ENCODE results near the gene CEP95. TPM values are rescaled to one million over a fixed set of nuclear protein-coding genes. Genes with fewer than 3 reads are reported as not detected.

The CEP95 gene
- total RNA-seq, 1 experiment from 2014 or later: 37.6 TPM

- TF ChIP-seq CTCF (IDR thresholded peaks at IDR 0.05; ENCODE audit: unreplicated experiment): no peak
- Mint-ChIP-seq H3K27ac (ENCODE audit: unreplicated experiment) (no peak overlapping the region), H3K9me3 (ENCODE audit: low read depth, unreplicated experiment) (no peaks in the 10 kb centered on the region), H3K4me3 (ENCODE audit: low read depth, unreplicated experiment) (no peak overlapping the region), H3K4me1 (ENCODE audit: low read depth, unreplicated experiment) (no peaks in the 10 kb centered on the region), H3K36me3 (ENCODE audit: insufficient read depth, unreplicated experiment) (peaks cover 17% of the 10 kb centered on the region), H3K27me3 (ENCODE audit: unreplicated experiment) (no peaks in the 10 kb centered on the region)
- no TSS peak for BruUV-seq (replicated peaks)
- CTCF ChIA-PET: no interaction called here
- intact Hi-C loops (cut with micrococcal nuclease; ENCODE audit: unreplicated experiment): no loop called here
- DNase-seq: no peak
These were observed 39.9 kb downstream of the CEP95 start for GRCh38 chr17:64546716-64547115.

DNA sequence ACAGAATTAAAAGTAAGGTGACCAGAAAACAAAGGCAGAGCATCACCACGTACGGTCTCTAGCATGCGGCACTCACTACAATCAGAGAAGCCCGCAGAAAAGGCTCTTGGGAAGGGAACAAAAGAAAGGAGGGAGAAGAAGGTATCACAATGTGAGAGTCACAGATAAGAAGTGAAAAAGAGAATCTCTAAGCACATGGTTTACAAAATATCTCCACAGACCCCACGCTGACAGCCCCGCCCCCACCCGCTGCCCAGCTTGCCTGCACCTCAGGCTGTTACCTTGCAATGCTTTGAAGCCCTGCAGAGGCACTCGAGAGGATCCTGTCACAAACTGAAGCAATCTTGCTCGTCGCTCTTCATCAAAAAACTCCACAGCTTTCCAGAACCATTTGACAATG, 40.5 kb downstream of the CEP95 start:
- intact Hi-C loops (cut with micrococcal nuclease; ENCODE audit: unreplicated experiment): no loop called here
- CTCF ChIA-PET: no interaction called here
- H3K4me1 Mint-ChIP-seq (ENCODE audit: low read depth, unreplicated experiment): no peaks in the 10 kb centered on the region
- H3K9me3 Mint-ChIP-seq (ENCODE audit: low read depth, unreplicated experiment): no peaks in the 10 kb centered on the region
- DNase-seq: no peak
- no TSS peak for BruUV-seq (replicated peaks)
- peaks cover 13% of the 10 kb centered on the region for H3K36me3 Mint-ChIP-seq (ENCODE audit: insufficient read depth, unreplicated experiment)
- no peak overlapping the region for H3K4me3 Mint-ChIP-seq (ENCODE audit: low read depth, unreplicated experiment)
- H3K27me3 Mint-ChIP-seq (ENCODE audit: unreplicated experiment): no peaks in the 10 kb centered on the region
- TF ChIP-seq CTCF (IDR thresholded peaks at IDR 0.05; ENCODE audit: unreplicated experiment): no peak
- H3K27ac Mint-ChIP-seq (ENCODE audit: unreplicated experiment): no peak overlapping the region

GRCh38 chr17:64551461-64551860, 44.7 kb downstream of the CEP95 start:
- BruUV-seq (replicated peaks): no TSS peak
- Mint-ChIP-seq H3K36me3 (ENCODE audit: insufficient read depth, unreplicated experiment) (peaks cover 14% of the 10 kb centered on the region), H3K9me3 (ENCODE audit: low read depth, unreplicated experiment) (no peaks in the 10 kb centered on the region), H3K27ac (ENCODE audit: unreplicated experiment) (no peak overlapping the region), H3K4me1 (ENCODE audit: low read depth, unreplicated experiment) (no peaks in the 10 kb centered on the region), H3K27me3 (ENCODE audit: unreplicated experiment) (no peaks in the 10 kb centered on the region), H3K4me3 (ENCODE audit: low read depth, unreplicated experiment) (no peak overlapping the region)
- no peak for TF ChIP-seq CTCF (IDR thresholded peaks at IDR 0.05; ENCODE audit: unreplicated experiment)
- CTCF ChIA-PET: no interaction called here
- DNase-seq: no peak
- intact Hi-C loops (cut with micrococcal nuclease; ENCODE audit: unreplicated experiment): no loop called here

DNA sequence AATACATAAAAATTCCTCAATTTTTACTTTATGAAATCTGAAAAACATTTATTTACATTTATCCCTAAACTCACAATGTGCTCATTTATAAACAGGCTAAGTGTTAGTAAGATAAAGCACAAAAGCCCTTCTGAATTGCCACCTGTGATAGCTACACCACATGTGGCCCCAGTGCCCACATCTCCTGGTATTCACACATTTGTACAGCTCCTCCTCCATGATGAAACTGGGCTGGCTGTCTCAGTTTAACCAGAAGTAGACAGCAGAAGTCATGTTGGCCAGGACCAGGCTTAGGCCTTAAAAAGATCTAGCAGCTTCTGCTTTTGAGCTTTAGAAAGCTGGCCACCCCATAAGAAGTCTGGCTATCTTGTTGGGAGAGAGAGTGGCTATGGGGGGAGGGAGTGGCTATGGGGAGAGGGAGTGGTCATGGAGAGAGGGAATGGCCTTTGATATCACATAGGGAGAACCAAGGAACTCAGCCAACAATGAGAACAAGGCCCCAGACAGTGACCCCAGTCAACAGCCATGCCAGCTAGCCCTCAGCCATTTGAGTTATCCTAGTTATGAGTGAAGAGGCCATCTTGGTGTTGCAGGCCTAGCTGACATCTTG, 47.4 kb downstream of the CEP95 start:
- Mint-ChIP-seq H3K27ac (ENCODE audit: unreplicated experiment) (no peak overlapping the region), H3K27me3 (ENCODE audit: unreplicated experiment) (no peaks in the 10 kb centered on the region), H3K36me3 (ENCODE audit: insufficient read depth, unreplicated experiment) (peaks cover 17% of the 10 kb centered on the region), H3K4me3 (ENCODE audit: low read depth, unreplicated experiment) (no peak overlapping the region), H3K4me1 (ENCODE audit: low read depth, unreplicated experiment) (no peaks in the 10 kb centered on the region), H3K9me3 (ENCODE audit: low read depth, unreplicated experiment) (no peaks in the 10 kb centered on the region)
- TF ChIP-seq CTCF (IDR thresholded peaks at IDR 0.05; ENCODE audit: unreplicated experiment): no peak
- no peak for DNase-seq
- CTCF ChIA-PET: no interaction called here
- intact Hi-C loops (cut with micrococcal nuclease; ENCODE audit: unreplicated experiment): no loop called here
- BruUV-seq (replicated peaks): no TSS peak
